Activated CD4-positive, CD25-positive, alpha-beta regulatory T cell (primary cell): ENCODE data around the gene HEPACAM2.

Source experiments
- DNase-seq, 4 experiments: peaks; one replicate each; lab custom pipeline; 2025; lab: John Stamatoyannopoulos, UW

HEPACAM2 gene

GRCh38 chr7:93202594-93203250 is 23.5 kb downstream of the HEPACAM2 start:
- DNase-seq, result no peak

DNA sequence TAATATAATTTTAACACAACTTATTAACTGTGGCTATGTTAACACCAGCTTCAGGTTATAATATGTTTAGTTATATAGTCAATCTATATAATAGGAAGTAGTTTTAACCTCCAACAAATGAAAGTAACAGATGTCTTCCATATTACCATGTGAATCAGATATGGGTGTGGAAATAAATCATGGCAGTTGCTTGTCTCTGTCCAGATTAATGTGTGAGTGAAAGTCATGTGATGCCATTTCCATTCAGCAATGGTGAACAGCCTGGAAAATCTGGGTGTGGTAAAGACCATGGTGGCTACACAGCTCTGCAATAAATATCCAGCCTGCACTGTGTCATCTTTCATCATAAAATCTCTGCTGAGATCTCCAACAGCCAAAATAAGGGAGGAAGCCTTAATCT is 27.8 kb downstream of the HEPACAM2 start:
- no peak for DNase-seq

DNA sequence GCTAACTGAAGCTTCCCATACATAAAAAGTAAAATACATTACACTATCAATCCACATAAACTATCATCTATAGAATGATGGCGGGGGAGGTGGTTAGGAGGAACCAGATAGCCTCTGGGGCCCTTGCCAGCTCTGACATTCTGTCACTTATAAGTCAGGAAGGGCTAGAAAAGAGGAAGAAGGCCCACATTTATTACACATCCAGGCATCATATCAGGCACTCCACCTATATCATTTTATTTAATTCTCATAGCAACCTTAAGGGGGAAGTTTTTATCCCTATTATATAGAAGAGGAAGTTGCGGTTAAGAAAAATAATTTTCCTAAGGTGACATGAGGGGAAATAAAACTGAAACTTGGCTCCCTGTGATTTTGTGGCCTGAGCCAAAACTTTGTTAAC is 29.9 kb downstream of the HEPACAM2 start:
- no peak for DNase-seq

GRCh38 chr7:93194386-93194785 is 31.9 kb downstream of the HEPACAM2 start:
- DNase-seq, result no peak

GRCh38 chr7:93188870-93189634 is 37.2 kb downstream of the HEPACAM2 start:
- DNase-seq, result no peak

DNA sequence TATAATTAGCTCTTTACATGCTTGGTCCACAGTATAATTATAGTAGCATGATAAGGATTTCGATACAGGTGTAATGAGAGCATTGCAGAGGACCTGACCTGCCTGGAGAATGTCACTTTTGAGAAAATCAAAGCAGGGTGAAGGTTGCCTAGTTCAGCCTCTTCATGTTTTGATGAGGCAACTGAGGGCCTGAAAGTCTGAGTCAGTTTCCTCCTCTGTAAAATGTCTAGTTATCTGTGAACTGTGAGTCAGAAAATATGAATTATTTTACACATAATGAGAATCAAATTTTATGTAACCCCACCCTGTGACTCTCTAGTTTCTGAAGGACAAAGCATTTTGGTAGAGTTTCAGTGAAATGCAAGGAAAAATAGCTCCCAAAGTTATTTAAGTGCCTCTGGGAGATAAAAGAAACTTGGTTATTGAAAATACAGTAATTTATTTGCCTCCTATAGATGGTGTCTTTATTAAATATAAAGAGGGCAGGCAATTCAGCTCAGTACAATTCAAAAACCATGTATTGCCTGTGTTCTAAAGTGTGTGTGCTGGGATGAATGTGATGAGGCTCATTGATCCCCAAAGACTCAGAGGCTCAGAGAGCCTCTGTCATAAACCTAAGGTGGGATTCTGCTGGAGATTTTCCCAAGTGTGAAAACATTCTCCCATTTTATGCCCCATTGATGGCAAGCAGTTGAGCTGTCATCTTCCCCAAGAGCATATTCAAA is 40.8 kb downstream of the HEPACAM2 start:
- DNase-seq, result no peak

DNA sequence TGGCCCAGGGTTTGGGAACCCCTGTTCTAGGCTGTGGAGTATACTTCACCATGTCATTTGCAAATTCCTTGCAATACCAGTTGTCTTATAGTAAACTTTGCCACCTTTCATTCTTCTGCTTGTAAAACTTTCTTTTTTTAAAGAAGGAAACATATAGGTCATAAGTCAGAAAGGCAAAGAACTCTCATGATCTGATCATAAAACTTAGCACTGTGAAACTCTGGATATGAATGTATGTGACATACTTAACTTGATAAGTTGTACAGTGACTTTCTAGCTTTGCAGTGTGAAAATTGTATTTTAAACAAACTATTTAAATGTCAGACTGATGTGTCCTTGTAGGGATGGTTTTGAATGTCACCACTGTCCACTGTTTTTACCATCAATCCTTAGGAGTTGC is 47.1 kb downstream of the HEPACAM2 start:
- no peak for DNase-seq

GRCh38 chr7:93178213-93178612 is 48.1 kb downstream of the HEPACAM2 start:
- DNase-seq, result no peak

GRCh38 chr7:93176992-93177580 is 49.2 kb downstream of the HEPACAM2 start:
- DNase-seq, result no peak

GRCh38 chr7:93175219-93175618 is 51.0 kb downstream of the HEPACAM2 start:
- DNase-seq, result no peak

- DNase-seq, result no peak
These were observed 53.6 kb downstream of the HEPACAM2 start for GRCh38 chr7:93172683-93173082.

GRCh38 chr7:93171606-93172226 is 54.6 kb downstream of the HEPACAM2 start:
- DNase-seq, result no peak

- no peak for DNase-seq
These were observed 60.8 kb downstream of the HEPACAM2 start for GRCh38 chr7:93165447-93165846.

DNA sequence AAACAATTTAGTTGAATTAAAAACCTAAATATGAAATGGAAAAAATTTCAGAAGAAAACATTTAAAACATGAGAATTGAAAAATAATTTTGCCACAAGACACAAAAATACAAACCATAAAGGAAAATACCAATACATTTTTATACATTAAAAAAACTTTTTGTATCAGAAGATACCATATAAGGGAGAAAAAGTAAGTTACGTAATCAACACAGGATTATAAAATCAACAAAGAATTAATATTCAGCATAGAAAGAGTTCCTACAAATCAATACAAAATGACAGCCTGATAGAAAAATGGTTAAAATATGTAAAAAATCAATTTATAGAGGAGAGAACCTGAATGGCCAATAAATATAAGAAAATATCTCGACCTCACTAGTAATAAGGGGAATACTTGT is 61.5 kb downstream of the HEPACAM2 start:
- DNase-seq, result no peak

DNA sequence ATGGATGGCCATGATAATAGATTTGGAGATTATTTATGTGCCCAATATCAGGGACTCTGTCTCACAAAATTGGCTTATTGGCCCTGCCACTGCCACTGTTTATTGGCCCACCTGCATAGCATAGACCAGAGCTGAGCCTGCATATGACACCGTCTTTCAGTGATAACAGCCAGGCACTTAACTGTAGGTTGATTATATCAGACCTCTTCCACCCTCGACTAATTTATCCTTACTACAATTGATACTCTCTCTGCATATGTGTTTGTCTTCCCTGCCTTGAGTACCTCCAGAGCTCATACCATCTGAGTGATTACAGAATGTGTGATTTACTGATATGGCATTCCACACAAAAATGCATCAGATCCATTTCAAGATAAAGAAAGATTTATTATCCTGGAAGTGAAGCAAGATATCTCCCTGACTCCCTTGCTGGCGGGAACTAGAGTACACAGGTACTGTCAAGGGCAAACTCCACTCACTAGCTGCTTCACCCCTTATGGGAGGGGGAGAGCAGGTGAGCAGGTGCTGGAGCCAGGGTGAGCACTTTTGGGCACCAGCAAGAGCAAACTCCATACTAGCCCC is 65.0 kb downstream of the HEPACAM2 start:
- DNase-seq, result no peak

DNA sequence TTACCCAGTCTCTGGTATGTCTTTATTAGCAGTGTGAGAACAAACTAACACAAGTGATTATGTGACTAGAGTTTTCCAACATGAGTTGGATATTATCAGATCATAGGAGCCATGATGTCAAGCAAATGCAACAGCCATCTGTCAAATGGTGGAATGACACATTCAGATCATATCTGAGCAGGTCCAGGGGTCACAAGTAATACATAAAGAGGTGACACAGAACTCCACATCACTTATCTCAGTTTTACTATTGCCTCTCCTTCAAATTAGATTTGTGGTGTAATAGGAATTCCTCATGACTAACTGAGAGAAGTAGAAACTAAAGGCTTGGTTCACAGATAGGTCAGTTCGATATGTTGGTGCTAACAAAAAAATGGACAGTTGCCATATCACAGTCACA is 65.9 kb downstream of the HEPACAM2 start:
- DNase-seq, result no peak

DNA sequence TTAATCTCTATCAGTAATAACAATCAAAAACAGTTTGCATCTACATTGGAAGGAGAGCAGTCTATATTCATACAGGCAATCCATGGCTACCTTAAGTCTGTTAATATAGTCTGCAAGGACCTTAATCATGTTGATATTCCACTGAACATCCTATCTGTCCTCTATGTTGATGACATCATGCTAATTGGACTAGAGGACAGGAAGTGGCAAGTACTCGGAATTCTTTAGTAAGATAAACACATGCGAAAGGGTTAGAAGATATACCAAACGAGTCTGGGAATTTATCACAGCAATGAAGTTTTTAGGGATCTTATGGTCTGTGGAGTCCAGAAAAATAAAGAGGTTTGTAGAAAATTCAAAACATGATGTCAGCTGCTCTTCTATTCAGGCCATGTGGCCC is 66.8 kb downstream of the HEPACAM2 start:
- no peak for DNase-seq

DNA sequence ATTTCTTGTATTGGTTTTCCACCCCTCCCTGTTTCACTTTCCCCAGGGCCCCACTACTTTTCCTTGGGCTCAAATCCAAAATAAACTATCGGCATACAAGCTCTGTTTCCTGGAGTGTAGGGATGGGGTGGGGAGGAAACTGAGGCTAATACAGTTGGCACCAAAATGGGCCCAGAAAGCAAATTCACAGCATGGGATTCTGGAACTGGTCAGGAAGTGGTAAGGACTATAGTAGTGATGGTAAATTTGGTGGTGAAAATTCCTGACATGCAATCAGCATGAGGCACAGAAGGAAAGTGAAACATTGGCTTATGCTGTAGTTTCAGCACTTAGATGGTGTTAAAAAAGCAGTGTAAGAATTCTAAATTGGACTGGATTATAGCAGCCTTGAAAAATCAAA is 69.4 kb downstream of the HEPACAM2 start:
- no peak for DNase-seq

- no peak for DNase-seq
These were observed 76.0 kb downstream of the HEPACAM2 start for GRCh38 chr7:93150200-93150835.

DNA sequence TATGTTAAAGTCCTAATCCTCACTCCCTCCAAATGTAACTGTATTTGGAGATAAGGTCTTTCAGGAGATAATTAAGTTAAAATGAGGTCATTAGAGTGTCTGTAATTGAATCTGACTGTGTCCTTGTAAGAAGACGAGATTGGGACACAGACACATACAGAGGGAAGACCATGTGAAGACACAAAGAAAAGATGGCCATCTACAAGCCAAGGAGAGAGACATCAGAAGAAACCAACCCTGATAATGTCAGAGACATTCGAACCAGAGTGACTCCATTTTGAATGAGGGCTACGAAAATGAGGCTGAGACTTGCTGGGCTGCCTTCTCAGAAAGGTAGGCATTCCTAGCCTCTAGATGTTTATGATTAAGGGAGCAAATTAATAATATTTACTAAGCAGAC is 77.5 kb downstream of the HEPACAM2 start:
- DNase-seq, result no peak

- DNase-seq, result no peak
These were observed 78.1 kb downstream of the HEPACAM2 start, which contains the start of gene SAMD9L for GRCh38 chr7:93148144-93148543. TSS of gene SAMD9L (minus strand) at chr7:93148385. CDS start at chr7:93135971, 12,414 bp downstream.
